SK-N-SH (cell line): ENCODE results near the gene EVC.

ENCODE experiments used
- ELF1 ChIP-seq: IDR thresholded peaks from 2 replicates; pipeline ENCODE4 v1.4.0; 2012
- EP300 ChIP-seq, 2 experiments: IDR thresholded peaks; 2 replicates each; pipeline versions ENCODE4 v1.4.0 to v1.6.1; 2012; ENCODE audit warnings: borderline replicate concordance in 1 of 2, low read depth in 1 of 2, low read length in 1 of 2
- EZH2phosphoT487 ChIP-seq: fragments of 200-600 bp; sonication (generic); IDR thresholded peaks from 2 replicates; pipeline ENCODE4 v1.6.1; 2017; ENCODE audit warnings: low read depth, mixed run types, mild to moderate bottlenecking, antibody characterized with exemption, moderate library complexity, borderline replicate concordance
- JUND ChIP-seq: IDR thresholded peaks from 2 replicates; pipeline ENCODE4 v1.4.0; 2012
- NRF1 ChIP-seq: IDR thresholded peaks from 2 replicates; pipeline ENCODE4 v1.6.1; 2012; ENCODE audit warnings: low read depth, mild to moderate bottlenecking, low read length
- RAD21 ChIP-seq: IDR thresholded peaks from 2 replicates; pipeline ENCODE4 v1.6.1; 2012; ENCODE audit warnings: mild to moderate bottlenecking, low read length
- TF ChIP-seq, protein P1 (sequence below): IDR thresholded peaks from 2 replicates; pipeline ENCODE4 v1.4.0; 2012; ENCODE audit warnings: low read depth
- TF ChIP-seq, protein P2 (sequence below): fragments of 200-600 bp; sonication (generic); IDR thresholded peaks from 2 replicates; pipeline ENCODE4 v1.6.1; 2017; ENCODE audit warnings: antibody characterized with exemption, mild to moderate bottlenecking, moderate library complexity
- TF ChIP-seq, protein P3 (sequence below): IDR thresholded peaks from 2 replicates; pipeline ENCODE4; 2012

DNA sequence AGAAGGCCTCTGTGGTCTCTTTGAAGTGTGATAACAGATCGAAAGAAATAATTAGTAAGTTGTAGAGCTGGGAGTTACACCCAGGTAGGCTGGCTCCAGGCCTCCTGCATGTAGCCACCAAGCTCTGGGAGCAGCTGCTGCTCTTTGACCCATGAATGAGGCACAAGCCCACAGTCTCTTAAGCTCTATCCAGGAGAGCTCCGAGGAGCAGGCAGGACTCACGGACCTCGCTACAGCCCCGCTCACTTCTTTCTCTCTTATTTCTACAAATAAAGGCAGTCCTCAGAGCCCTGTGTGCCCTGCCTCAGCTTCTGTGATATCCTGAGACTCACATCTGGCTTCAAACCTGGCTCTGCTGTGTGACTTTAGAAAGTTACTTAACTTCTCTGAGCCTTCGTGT is 86.9 kb downstream of the EVC start:
- TF ChIP-seq, protein P1, sequence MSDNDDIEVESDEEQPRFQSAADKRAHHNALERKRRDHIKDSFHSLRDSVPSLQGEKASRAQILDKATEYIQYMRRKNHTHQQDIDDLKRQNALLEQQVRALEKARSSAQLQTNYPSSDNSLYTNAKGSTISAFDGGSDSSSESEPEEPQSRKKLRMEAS = no peak
- TF ChIP-seq, protein P2, sequence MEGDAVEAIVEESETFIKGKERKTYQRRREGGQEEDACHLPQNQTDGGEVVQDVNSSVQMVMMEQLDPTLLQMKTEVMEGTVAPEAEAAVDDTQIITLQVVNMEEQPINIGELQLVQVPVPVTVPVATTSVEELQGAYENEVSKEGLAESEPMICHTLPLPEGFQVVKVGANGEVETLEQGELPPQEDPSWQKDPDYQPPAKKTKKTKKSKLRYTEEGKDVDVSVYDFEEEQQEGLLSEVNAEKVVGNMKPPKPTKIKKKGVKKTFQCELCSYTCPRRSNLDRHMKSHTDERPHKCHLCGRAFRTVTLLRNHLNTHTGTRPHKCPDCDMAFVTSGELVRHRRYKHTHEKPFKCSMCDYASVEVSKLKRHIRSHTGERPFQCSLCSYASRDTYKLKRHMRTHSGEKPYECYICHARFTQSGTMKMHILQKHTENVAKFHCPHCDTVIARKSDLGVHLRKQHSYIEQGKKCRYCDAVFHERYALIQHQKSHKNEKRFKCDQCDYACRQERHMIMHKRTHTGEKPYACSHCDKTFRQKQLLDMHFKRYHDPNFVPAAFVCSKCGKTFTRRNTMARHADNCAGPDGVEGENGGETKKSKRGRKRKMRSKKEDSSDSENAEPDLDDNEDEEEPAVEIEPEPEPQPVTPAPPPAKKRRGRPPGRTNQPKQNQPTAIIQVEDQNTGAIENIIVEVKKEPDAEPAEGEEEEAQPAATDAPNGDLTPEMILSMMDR = no peak
- TF ChIP-seq NRF1 (no peak), ELF1 (no peak), EP300 (IDR thresholded peaks at IDR 0.05; ENCODE audit: borderline replicate concordance in 1 of 2, low read depth in 1 of 2, low read length in 1 of 2) (no peak), EZH2phosphoT487 (no peak), RAD21 (no peak), JUND (no peak)
- TF ChIP-seq, protein P3, sequence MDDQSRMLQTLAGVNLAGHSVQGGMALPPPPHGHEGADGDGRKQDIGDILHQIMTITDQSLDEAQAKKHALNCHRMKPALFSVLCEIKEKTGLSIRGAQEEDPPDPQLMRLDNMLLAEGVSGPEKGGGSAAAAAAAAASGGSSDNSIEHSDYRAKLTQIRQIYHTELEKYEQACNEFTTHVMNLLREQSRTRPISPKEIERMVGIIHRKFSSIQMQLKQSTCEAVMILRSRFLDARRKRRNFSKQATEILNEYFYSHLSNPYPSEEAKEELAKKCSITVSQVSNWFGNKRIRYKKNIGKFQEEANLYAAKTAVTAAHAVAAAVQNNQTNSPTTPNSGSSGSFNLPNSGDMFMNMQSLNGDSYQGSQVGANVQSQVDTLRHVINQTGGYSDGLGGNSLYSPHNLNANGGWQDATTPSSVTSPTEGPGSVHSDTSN = no peak
